ENCODE measurements around the gene KCMF1.

KCMF1 gene

DNA sequence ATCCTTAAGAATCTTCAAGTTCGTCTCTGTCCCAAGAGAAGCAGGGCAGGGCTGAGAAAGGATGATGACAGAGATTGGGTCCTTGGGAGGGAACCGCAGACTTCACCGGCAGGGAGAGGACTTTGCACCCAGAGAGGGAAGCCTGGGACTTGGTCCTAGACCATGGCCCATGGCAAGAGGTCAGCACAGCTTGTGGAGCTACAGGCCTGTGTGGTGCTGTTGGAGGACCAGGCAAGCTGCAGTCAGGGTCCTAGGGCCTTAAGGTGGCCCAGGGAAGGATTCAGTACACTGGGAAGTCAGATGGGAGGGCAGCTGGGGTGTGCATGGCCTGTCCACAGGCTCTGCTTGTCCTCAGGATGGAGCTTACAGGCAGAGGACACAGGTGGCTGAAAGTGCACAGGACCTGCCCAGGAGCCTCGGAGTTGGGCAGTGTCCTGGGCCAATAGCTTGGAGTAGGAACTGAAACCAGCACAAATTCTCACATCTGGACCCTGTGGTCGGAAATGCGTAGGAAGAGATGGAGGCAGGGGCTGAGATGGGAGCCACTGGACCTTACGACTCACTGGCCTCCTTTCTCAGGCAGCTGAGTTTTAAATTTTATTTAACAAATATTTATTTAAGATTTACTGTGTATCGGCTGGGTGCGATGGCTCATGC lies 105.8 kb downstream of the KCMF1 start:
- TF ChIP-seq, protein P1, sequence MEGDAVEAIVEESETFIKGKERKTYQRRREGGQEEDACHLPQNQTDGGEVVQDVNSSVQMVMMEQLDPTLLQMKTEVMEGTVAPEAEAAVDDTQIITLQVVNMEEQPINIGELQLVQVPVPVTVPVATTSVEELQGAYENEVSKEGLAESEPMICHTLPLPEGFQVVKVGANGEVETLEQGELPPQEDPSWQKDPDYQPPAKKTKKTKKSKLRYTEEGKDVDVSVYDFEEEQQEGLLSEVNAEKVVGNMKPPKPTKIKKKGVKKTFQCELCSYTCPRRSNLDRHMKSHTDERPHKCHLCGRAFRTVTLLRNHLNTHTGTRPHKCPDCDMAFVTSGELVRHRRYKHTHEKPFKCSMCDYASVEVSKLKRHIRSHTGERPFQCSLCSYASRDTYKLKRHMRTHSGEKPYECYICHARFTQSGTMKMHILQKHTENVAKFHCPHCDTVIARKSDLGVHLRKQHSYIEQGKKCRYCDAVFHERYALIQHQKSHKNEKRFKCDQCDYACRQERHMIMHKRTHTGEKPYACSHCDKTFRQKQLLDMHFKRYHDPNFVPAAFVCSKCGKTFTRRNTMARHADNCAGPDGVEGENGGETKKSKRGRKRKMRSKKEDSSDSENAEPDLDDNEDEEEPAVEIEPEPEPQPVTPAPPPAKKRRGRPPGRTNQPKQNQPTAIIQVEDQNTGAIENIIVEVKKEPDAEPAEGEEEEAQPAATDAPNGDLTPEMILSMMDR (IDR thresholded peaks at IDR 0.05; ENCODE audit: insufficient read depth, low read depth, low read length, missing control alignments), result no peak
- H3K4me3 ChIP-seq (ENCODE audit: low read length), result no peak overlapping the region
- no peak for DNase-seq (ENCODE audit: low read depth)

DNA sequence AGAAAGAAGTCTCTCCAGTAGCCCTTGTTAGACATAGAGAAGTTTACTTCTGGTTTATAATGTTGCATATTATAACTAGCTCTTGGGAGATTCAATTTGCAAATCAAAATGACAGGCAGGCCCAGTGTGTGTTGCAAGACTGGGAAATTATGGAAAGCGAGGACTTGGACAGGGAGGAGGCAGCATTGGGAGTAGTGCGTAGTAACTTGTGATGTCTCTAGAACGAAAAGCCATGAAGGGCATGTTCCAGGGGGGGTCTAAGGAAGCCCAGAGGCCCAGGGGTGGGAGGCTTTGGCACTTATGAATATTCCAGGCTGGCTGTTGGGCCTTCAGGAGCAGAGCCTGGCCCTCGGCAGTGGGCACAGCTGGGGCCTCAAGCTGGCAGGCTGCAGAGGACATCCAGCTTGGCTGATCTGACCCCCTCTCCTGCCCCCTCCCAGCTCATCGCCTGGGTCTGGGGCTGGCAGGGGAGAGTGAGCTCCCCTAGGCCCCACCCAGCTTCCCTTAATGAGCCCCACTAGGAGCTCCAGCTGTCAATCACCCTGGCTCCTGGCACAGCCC lies 107.0 kb downstream of the KCMF1 start:
- H3K4me3 ChIP-seq (ENCODE audit: low read length), result no peak overlapping the region
- DNase-seq (ENCODE audit: low read depth), result no peak
- TF ChIP-seq, protein P1 (IDR thresholded peaks at IDR 0.05; ENCODE audit: insufficient read depth, low read depth, low read length, missing control alignments), result no peak

- no peak overlapping the region for H3K4me3 ChIP-seq (ENCODE audit: low read length)
- TF ChIP-seq, protein P1 (IDR thresholded peaks at IDR 0.05; ENCODE audit: insufficient read depth, low read depth, low read length, missing control alignments), result no peak
- DNase-seq (ENCODE audit: low read depth), result no peak
Observed at GRCh38 chr2:85078536-85078935, 107.6 kb downstream of the KCMF1 start.

DNA sequence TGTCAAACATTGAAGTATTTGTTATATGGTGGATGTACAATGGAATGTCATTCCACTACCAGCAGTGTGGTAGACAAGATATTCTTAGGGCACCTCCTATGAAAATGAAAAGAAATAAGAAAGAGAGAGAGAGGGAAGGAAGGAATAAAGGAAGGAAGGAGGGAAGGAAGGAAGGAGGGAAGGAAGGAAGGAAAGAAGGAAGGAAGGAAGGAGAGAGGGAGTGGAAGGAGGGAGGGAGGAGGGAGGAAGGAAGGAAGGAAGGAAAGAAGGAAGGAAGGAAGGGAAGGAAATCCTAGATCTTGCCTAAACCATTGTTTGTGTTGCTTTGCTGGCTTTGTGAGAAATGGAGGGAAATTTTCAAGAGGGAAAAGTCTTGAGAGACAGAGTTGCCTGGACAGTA lies 112.1 kb downstream of the KCMF1 start:
- no peak for DNase-seq (ENCODE audit: low read depth)
- TF ChIP-seq, protein P1 (IDR thresholded peaks at IDR 0.05; ENCODE audit: insufficient read depth, low read depth, low read length, missing control alignments), result no peak
- no peak overlapping the region for H3K4me3 ChIP-seq (ENCODE audit: low read length)

DNA sequence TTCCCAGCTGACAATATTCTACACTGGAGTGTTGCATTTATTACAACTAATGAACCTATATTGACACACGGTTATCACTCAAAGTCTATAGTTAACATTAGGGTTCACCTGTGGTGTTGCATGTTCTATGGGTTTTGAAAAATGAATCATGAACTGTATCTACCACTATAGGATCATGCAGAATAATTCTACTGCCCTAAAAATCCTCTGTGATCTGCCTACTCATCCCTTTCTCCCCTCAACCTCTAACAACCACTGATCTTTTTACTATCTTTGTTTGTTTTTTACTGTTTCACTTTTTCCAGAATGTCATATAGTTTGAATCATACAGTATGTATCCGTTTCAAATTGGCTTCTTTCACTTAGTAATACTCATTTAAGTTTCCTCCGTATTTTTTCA lies 114.6 kb downstream of the KCMF1 start:
- TF ChIP-seq, protein P1 (IDR thresholded peaks at IDR 0.05; ENCODE audit: insufficient read depth, low read depth, low read length, missing control alignments), result no peak

GRCh38 chr2:85087541-85087940 lies 116.6 kb downstream of the KCMF1 start:
- TF ChIP-seq, protein P1 (IDR thresholded peaks at IDR 0.05; ENCODE audit: insufficient read depth, low read depth, low read length, missing control alignments), result no peak
- no peak for DNase-seq (ENCODE audit: low read depth)
- no peak overlapping the region for H3K4me3 ChIP-seq (ENCODE audit: low read length)

More for the DNA sequence above, 114.6 kb downstream of the KCMF1 start:
- H3K4me3 ChIP-seq (ENCODE audit: low read length), result no peak overlapping the region
- DNase-seq (ENCODE audit: low read depth), result no peak

GRCh38 chr2:85088921-85089320 lies 118.0 kb downstream of the KCMF1 start:
- no peak overlapping the region for H3K4me3 ChIP-seq (ENCODE audit: low read length)
- TF ChIP-seq, protein P1 (IDR thresholded peaks at IDR 0.05; ENCODE audit: insufficient read depth, low read depth, low read length, missing control alignments), result no peak
- DNase-seq (ENCODE audit: low read depth), result no peak
